HG02938 (cell line): ENCODE results near the gene CDC42EP3.

Experiments
- ATAC-seq: cut with Tn5 transposase; IDR thresholded peaks from one replicate; pipeline ENCODE4 v1.9.1; 2021; ENCODE audit warnings: mild to moderate bottlenecking, moderate library complexity; ENCODE audit not compliant: unreplicated experiment

CDC42EP3 gene

DNA sequence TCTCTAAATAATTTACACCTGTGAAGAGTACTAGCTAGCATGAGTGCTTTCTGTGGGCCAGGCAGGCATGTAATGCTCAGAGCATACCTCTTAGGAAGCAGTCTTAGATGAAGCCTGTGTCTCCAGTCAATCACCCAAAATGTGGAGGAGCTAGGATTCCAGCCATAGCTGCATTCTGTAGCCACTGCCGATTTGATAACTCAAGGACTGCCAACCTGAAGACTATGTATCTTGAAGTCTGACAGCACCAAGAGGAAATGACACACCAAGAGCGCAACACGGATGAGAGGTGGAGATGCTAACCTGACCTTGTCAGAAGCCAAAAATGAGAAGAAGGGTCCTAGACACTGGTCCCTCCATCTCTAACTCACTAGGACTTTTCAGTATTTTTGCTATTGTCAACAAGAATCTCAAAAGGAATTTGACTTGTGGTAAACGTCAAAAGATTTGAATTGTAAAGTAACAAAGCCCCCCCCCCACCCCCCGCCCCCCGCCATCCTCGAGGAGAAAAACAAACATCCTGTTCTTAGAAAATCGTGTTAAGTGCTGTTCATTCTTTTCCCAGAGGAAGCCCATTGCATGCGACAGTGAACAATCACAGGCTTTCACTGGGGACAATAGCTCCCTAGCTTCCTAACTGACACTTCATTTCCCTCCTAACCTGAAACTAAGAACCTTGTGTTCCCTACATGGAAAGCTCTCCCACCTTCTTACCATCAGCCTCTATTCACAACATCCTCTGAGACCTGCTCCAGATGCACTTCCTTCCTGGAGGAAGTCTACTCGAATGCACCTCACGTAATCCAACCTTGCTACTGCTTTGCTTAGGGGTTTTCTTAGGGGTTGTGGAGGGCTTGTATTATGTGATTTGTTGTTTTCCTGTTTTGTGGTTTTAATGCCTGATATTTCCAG lies 14.7 kb downstream of the CDC42EP3 start:
- ATAC-seq = no peak

- ATAC-seq = peak; percentile 81
Measured at GRCh38 chr2:37654932-37655841, 16.3 kb downstream of the CDC42EP3 start.

DNA sequence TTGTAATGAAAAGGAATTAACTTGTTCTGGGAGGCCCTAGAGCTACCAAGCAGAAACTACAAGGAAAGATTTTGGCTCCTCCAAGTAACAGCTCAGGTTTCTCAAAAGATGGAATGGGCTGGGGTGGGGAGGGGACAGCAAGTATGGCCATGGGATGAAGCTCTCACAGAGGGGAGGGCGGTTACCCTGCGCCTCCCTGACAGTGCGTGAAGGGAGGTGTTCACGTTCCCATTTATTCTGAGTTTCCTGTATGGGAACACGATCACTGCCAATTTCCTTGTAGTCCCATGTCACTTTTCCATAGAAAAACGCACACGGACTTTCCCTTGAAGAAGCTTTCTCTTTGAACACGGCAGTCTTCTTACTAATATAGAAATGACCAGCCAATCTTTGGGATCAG lies 17.0 kb downstream of the CDC42EP3 start:
- no peak for ATAC-seq

GRCh38 chr2:37653805-37654378 lies 17.6 kb downstream of the CDC42EP3 start:
- ATAC-seq = peak; percentile 39

DNA sequence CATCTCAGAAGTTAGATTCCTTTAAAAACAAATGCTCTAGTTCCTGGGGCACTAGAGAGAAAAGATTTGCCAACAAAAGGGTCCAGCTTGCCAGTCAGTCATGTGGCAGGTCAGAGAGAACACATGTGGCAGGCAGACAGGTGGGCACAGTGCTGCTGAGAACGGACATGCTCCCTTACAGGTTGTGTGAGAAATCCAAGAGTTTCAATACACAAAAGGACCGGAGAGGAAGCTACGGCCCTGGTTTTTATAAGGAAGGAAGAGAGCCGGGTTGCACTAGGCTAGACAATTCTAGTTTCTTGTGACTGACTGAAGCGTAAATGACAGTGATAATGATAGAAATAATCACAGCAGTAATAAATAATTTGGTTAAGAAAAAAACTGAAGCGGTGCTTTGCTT lies 18.3 kb downstream of the CDC42EP3 start:
- no peak for ATAC-seq

DNA sequence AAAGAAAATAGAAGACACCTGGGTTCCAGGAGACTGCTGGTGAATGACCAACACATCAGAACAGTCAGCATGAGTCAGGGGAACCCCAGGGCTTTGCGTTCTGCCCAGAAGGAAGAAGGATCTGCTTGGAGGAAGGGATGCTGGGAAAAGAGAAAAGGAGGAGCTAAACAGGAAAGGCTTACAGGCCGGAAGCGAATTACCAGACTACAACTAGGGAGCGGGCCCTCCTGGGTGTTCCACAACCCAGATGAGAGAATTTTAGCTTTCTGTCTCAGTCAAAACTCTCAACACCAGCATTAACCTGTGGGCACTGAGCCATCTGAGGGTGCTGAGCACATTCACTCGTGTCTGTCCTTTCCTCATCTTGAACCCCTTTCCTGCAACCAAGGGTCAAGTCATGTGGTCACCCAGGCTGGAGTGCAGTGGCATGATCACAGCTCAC lies 19.2 kb downstream of the CDC42EP3 start:
- ATAC-seq = no peak

- ATAC-seq = no peak
Measured at GRCh38 chr2:37650548-37651093, 20.8 kb downstream of the CDC42EP3 start.

DNA sequence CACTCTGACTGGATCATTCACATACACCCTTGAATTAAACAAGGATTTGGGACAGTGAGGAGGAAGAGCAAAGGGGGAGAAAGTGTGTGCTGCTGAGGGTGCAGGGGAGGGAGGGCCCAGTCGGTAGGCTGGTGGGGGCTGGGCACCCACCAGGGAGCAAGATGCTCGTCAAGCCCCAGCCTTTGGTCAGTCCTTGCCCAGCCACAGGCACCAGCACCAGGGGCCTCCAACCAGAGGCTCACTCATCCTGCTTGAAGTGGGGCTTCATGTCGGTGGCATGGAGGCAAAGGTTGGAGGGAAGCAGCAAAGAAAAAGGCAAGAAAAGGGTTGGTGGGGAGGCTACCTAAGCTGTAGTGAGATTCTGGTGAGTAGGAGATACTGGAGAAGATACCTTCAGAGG lies 21.9 kb downstream of the CDC42EP3 start:
- no peak for ATAC-seq

DNA sequence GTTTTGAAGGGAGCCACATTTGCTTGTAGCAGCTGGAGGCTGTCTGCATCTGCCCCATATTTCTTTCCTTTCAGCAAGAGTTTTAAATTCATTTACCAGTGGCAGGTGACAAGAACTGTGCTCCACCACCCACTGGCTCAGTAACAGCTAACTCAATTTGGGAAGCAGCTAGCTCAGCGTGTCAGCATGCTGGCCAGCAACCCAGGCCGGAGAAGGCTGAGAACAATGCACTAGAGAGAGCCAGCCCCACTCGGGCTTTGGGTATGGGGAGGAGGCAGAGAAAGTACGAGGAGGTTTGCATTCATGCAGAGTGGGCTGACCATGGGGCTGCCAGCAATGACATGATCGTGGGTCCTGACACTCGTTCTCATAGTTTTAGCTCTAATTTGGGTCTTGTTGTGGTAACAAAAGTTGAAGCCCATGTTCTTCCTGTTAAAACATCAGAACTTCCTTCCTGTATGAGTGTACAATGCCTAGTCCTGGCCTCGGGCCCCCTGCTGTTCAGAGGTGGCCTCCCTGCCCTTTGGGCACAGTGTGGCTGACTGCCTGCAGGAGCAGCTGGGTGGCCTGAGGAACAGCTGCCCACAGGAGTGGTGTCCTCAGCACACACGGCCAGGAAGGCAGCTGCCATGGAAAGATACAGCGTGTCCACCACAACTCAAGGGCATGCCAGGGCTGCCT lies 23.0 kb downstream of the CDC42EP3 start:
- ATAC-seq = no peak

GRCh38 chr2:37647971-37648330 lies 23.5 kb downstream of the CDC42EP3 start:
- ATAC-seq = no peak

GRCh38 chr2:37645836-37646235 lies 25.6 kb downstream of the CDC42EP3 start:
- ATAC-seq = no peak

DNA sequence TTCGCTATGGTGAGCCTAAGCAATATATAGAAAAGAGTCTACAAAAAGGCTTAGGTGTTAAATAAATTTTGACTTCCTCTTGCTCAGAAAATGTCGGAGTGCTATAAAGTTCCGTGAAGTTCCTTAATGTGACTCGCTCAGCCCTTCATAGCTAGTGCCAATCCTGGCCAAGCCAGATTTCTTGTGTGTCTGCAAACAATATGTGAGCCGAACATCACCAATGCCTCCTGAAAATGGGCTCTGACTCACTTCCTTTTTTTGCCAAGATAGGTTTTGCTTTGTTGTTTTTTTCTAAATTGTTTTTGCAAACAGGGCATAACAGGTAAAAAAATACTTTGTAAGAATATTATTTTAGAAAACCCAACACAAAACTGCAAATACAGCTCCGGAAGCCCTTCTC lies 26.1 kb downstream of the CDC42EP3 start:
- no peak for ATAC-seq

DNA sequence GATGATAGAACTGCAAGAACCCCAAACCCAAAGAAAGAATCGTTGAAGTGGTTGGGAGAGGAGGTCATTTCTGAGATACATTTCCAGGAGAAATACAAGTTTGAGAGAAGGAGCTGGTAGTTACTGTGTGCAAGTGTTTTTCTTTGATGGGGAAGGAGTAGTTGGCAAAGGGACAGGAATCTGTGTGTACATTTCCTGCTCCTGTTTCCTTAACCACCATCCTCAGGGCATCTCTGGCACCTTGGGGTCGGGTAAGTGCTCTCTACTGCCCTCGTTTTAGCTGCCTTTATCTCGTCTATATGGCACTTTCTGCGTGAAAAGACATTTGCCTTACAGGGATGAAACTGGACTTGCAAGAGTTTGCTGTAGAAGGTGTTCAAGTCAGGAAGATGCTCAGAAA lies 27.3 kb downstream of the CDC42EP3 start:
- no peak for ATAC-seq

GRCh38 chr2:37643730-37644078 lies 27.7 kb downstream of the CDC42EP3 start:
- no peak for ATAC-seq

DNA sequence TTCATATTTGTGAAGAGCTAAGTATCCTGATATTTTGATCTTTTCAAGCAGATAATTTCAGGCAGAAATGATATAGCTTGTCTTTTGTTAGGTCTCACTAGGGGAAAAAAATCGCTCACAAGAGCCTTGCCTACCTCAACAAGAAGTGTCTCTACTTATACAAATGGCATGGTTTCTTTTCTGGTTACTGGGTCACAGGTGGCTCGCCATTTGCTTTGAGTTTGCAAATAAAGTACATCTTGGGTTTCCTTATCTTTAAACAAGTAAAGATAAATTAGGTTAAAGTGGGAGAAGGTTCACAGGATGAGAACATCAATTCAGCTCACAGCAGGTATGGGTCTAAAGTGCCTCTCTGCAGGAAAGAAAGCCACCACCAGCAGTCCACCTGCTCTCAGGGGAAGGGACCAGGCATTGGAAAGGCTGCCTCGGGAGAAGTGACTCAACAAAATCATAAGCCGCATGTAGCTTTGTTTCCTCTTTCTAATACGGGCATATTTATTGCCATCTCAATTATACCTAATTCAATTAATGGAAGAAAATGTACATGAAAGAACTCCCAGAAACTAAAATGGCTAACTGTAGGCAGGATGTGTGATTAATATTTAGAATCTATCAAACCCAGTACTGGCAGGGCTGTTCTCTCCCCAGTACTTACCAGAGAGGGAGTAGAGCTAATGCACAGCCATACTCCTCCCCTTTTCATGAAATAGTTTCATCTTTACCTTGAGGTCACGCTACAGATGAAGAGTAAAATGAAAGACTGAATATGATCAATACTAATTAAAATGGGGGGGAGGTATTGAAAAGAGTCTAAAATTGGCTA lies 28.3 kb downstream of the CDC42EP3 start:
- ATAC-seq = no peak

DNA sequence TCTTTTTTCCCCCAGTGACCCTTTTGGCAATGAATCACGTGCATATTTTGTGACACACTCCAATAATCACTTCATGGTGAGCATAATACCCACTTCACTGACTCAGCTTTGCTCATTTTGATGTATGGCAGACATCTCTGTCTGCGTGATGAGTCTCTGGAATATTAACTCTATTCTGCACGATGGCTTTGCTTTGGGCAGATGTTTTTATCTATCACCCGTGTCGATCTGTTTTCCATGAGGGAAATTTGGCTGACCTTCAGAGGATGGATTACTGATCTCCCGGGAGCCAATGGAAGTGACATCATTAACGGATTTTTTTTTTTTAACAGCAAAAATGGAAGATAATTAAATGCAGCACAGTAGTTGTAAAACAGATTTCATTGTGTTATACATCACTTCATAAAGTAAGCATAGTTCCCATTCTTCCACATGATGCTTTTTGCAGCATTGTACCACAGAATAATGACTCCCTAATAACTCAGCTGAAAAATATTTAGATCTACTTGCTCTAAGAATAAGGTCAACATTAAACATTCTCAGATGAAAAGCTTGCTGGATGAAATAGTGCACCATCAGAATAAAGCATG lies 29.8 kb downstream of the CDC42EP3 start:
- ATAC-seq = no peak

DNA sequence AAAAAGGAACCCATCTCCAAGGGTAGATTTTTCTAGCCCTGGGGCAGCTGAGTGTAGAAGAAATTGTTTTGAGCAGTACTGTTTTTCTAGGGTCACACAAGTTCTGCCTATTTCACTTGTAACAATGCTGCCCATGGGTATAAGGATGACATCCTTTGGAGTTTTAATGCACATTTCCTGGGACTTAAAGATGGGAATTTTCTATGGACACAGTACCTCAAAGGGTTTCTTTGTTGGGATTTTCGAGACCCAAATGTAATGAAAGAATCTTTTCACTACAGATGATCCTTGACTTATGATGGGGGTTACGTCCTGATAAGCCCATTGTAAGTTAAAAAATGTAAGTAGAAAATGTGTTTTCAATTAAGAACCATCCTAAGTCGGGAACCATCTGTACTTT lies 31.8 kb downstream of the CDC42EP3 start:
- ATAC-seq = no peak

GRCh38 chr2:37638973-37639372 lies 32.5 kb downstream of the CDC42EP3 start:
- no peak for ATAC-seq

DNA sequence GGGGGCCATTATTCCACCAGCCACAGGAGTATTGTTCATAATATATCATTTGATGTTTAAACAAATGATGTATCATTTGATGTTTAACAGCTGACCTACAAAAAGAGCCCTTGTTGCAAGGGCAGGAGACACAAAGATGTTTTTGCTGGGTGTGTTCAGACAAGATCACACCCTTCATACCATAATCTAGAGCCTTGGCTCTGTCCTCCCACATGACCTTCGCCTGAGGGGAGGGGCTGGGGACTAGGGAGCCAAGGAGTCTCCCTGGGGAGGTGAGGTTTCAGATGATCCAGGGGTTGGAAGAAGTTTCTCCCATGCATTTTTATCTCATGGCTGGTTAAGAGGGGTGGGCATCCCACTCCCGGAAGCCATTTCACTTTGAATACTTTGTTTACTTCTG lies 33.5 kb downstream of the CDC42EP3 start:
- ATAC-seq = no peak
